Measurements from ENCODE around the gene EPB41L1.

Gene EPB41L1

GRCh38 chr20:36170542-36171215 is 16.1 kb downstream of the EPB41L1 start:
- no peak for TF ChIP-seq GABPA (IDR thresholded peaks at IDR 0.05; ENCODE audit: low read depth)
- no peak for TF ChIP-seq REST (IDR thresholded peaks at IDR 0.05; ENCODE audit: insufficient replicate concordance, low read depth)
- TF ChIP-seq SPI1 (IDR thresholded peaks at IDR 0.05; ENCODE audit: borderline replicate concordance, low read depth) = no peak
- TF ChIP-seq CTCF (IDR thresholded peaks at IDR 0.05; ENCODE audit: insufficient read depth, low read length) = no peak
- DNase-seq (ENCODE audit: low read depth in 1 of 2, low spot score in 1 of 2) = no peak
- no peaks in the 10 kb centered on the region for H3K27me3 ChIP-seq (ENCODE audit: insufficient read depth, poor library complexity, severe bottlenecking)

GRCh38 chr20:36173451-36173933 is 19.0 kb downstream of the EPB41L1 start:
- DNase-seq (ENCODE audit: low read depth in 1 of 2, low spot score in 1 of 2) = peak; percentile 33 to 50
- TF ChIP-seq GABPA (IDR thresholded peaks at IDR 0.05; ENCODE audit: low read depth) (no peak), REST (IDR thresholded peaks at IDR 0.05; ENCODE audit: insufficient replicate concordance, low read depth) (no peak), SPI1 (IDR thresholded peaks at IDR 0.05; ENCODE audit: borderline replicate concordance, low read depth) (no peak)
- Histone ChIP-seq H3K27me3 (ENCODE audit: insufficient read depth, poor library complexity, severe bottlenecking) (peaks cover 2% of the 10 kb centered on the region), H3K4me3 (replicated peaks; ENCODE audit: insufficient read depth, low read length) (no peak overlapping the region), H3K27ac (replicated peaks) (no peak overlapping the region)

More at GRCh38 chr20:36170542-36171215, 16.1 kb downstream of the EPB41L1 start:
- Histone ChIP-seq H3K4me3 (replicated peaks; ENCODE audit: insufficient read depth, low read length) (no peak overlapping the region), H3K27ac (replicated peaks) (no peak overlapping the region)

DNA sequence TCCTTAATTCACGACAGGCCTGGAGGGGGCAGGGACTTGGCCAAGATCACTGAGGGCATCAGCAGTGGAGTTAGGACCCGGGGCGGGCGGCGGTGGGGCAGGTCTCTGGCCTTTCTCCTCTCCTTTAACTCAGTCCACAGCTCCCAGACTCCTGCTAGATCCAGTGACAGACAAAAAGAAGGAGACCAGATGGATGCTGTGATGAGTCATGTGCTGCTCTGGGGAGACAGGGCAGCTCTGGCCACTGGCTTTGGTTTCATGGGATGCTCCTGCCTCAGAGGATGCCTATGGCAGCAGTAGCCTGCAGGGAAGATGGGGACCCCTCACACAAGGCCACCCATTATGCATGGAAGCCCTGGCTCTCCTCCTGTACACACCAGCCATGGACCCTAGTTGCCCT is 20.5 kb downstream of the EPB41L1 start:
- no peak for DNase-seq (ENCODE audit: low read depth in 1 of 2, low spot score in 1 of 2)
- no peak overlapping the region for H3K27ac ChIP-seq (replicated peaks)
- H3K27me3 ChIP-seq (ENCODE audit: insufficient read depth, poor library complexity, severe bottlenecking) = peaks cover 2% of the 10 kb centered on the region
- TF ChIP-seq GABPA (IDR thresholded peaks at IDR 0.05; ENCODE audit: low read depth) (no peak), CTCF (IDR thresholded peaks at IDR 0.05; ENCODE audit: insufficient read depth, low read length) (no peak), REST (IDR thresholded peaks at IDR 0.05; ENCODE audit: insufficient replicate concordance, low read depth) (no peak), SPI1 (IDR thresholded peaks at IDR 0.05; ENCODE audit: borderline replicate concordance, low read depth) (no peak), POLR2AphosphoS5 (IDR thresholded peaks at IDR 0.05; ENCODE audit: low read depth) (no peak)
- H3K4me3 ChIP-seq (replicated peaks; ENCODE audit: insufficient read depth, low read length) = no peak overlapping the region

All from HL-60 (cell line).